GM12892 (cell line): ENCODE measurements around the gene FRMD7.

Experiments
- POLR2A ChIP-seq: IDR thresholded peaks from 2 replicates; pipeline ENCODE4 v1.6.1; 2011; ENCODE audit warnings: low read depth, low read length, control low read depth
- POLR2AphosphoS5 ChIP-seq: IDR thresholded peaks from 2 replicates; pipeline ENCODE4 v1.6.1; 2011; ENCODE audit warnings: low read depth, low read length, control low read depth

DNA sequence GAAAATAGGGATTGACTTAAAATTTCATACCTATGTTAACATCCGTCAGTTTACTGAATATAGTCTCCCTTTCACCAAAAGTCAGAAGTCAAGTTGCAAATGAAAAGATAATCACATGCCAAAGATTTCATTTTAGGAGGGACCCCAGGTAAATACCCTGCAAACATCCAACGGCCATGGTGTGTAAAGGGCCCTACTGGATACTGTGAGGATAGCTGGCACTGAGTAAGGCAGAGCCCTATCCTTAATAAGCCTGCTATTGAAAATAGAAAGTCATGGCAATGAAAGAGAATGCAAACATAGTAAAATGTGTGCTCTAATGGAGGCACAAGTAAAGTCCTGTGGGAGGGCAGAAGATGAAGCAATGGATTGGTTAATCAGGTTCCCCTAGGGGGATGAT, 83.8 kb downstream of the FRMD7 start:
- TF ChIP-seq POLR2A = no peak
- TF ChIP-seq POLR2AphosphoS5 = no peak
